Neural cell (in vitro differentiated cells): ENCODE results near the gene CLCN5.

ENCODE experiments used
- EZH2 ChIP-seq: fragments of 200-600, 300-800 bp; shearing (Covaris generic), sonication (generic); IDR thresholded peaks from 2 replicates; pipeline ENCODE4 v1.6.1; 2014; ENCODE audit warnings: antibody characterized with exemption, low read length, borderline replicate concordance, mild to moderate bottlenecking; ENCODE audit not compliant: insufficient read depth, poor library complexity, severe bottlenecking
- MXI1 ChIP-seq: fragments of 450-650 bp; conservative IDR thresholded peaks from 2 replicates; pipeline ENCODE4 v1.6.1; 2014; ENCODE audit warnings: antibody characterized with exemption, mild to moderate bottlenecking; ENCODE audit not compliant: poor library complexity, severe bottlenecking
- POLR2AphosphoS5 ChIP-seq: IDR thresholded peaks from 2 replicates; pipeline ENCODE4 v1.6.1; 2012
- TF ChIP-seq, protein P1 (sequence below): fragments of 450-650 bp; IDR thresholded peaks from 2 replicates; pipeline ENCODE4 v1.5.1; 2014; ENCODE audit warnings: antibody characterized with exemption, mild to moderate bottlenecking, moderate library complexity; ENCODE audit not compliant: poor library complexity, severe bottlenecking

DNA sequence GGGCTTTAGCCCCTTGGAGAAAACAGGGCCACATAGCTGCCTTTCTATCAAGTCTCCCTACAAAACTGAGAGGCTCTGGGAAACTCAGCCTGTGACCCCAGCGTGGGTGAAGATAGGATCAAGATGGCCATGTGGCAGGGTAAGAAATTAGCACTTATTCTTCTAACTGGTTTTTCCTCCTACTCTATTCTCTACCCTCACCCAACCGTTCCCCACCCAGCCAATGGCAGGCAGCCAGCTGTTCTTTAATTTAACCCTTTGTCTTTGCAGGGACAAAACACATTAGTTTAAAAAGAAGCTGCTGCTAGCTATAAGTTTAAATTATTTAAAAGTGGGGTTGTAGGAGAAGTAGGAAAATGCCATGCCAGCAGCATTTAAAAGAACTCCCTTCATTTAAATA lies 2.8 kb downstream of the CLCN5 start:
- no peak for TF ChIP-seq MXI1
- TF ChIP-seq, protein P1, sequence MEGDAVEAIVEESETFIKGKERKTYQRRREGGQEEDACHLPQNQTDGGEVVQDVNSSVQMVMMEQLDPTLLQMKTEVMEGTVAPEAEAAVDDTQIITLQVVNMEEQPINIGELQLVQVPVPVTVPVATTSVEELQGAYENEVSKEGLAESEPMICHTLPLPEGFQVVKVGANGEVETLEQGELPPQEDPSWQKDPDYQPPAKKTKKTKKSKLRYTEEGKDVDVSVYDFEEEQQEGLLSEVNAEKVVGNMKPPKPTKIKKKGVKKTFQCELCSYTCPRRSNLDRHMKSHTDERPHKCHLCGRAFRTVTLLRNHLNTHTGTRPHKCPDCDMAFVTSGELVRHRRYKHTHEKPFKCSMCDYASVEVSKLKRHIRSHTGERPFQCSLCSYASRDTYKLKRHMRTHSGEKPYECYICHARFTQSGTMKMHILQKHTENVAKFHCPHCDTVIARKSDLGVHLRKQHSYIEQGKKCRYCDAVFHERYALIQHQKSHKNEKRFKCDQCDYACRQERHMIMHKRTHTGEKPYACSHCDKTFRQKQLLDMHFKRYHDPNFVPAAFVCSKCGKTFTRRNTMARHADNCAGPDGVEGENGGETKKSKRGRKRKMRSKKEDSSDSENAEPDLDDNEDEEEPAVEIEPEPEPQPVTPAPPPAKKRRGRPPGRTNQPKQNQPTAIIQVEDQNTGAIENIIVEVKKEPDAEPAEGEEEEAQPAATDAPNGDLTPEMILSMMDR, result no peak
- TF ChIP-seq POLR2AphosphoS5, result no peak
- TF ChIP-seq EZH2, result no peak
